Urinary bladder (tissue), 4 donors: ENCODE results near the gene CCDC12. TPM values are rescaled to one million over a fixed set of nuclear protein-coding genes. Genes with fewer than 3 reads are reported as not detected.

Experiments
- DNase-seq: peaks from one replicate; pipeline ENCODE4 v3.0.0-alpha.2; 2015; ENCODE audit errors: extremely low spot score
- H3K27ac ChIP-seq: one replicate; pipeline ENCODE4 v1.5.1; 2013; ENCODE audit warnings: low read depth, mild to moderate bottlenecking, moderate library complexity
- H3K36me3 ChIP-seq: one replicate; pipeline ENCODE4 v1.6.1; 2013; ENCODE audit warnings: mild to moderate bottlenecking, moderate library complexity; ENCODE audit not compliant: insufficient read depth
- H3K4me1 ChIP-seq: one replicate; pipeline ENCODE4 v1.6.1; 2013; ENCODE audit warnings: mild to moderate bottlenecking, moderate library complexity; ENCODE audit not compliant: insufficient read depth
- H3K4me3 ChIP-seq: one replicate; pipeline ENCODE4 v1.5.1; 2013; ENCODE audit warnings: low read depth, low read length
- WGBS: extraction: QIAGEN DNeasy Blood & Tissue Kit; methylation state at CpG from one replicate; pipeline ENCODE4 v1.1.7; 2013; 5-methylcytosine and 5-hydroxymethylcytosine counted together
- polyA plus RNA-seq: library from polyadenylated mRNA; stranded (reverse); fragments of 200-250 nt; gene quantifications from one replicate; pipeline ENCODE4 v1.2.3, GENCODE V29; 2013
- total RNA-seq: library from RNA; depleted of rRNA; stranded (reverse); fragments of >200 nt; gene quantifications from one replicate; pipeline ENCODE4 v1.2.3, GENCODE V29; 2014
- donor health status: healthy with polysubstance abuse.
- donor health status: healthy.

CCDC12 gene
- total and polyA plus RNA-seq, 2 donors, result 17.6 to 60.7 TPM

GRCh38 chr3:46902188-46902631 lies 74.3 kb downstream of the CCDC12 start:
- no peak overlapping the region for H3K27ac ChIP-seq
- H3K4me1 ChIP-seq, result no peaks in the 10 kb centered on the region
- no peaks in the 10 kb centered on the region for H3K36me3 ChIP-seq
- DNase-seq, result no peak
- WGBS, result 94% methylated on average over 15 of the region's 15 CpGs
- H3K4me3 ChIP-seq, result no peak overlapping the region

- no peak for DNase-seq
- no peaks in the 10 kb centered on the region for H3K4me1 ChIP-seq
Observed at GRCh38 chr3:46901591-46902187, 74.9 kb downstream of the CCDC12 start.

DNA sequence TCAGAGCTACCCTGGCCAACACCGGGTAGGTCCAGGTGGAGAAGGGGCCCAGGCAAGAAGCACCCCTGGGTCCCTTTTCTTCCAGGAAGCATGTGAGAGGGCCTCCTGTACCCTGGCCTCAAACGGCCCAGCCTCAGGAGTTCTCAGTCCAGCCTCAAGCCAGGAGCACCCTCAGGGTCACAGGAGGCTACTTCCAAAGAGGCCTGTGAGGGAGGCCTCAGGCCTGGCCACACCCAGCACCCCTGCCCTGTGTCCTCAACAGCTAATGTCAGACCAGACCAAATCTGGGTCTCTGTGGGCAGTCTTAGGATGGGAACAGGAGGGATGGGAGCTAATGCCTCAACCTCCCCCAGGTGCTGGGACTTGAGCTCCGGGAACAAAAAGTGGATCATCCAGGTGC lies 75.5 kb downstream of the CCDC12 start:
- Histone ChIP-seq H3K4me3 (no peak overlapping the region), H3K36me3 (no peaks in the 10 kb centered on the region), H3K4me1 (no peaks in the 10 kb centered on the region), H3K27ac (no peak overlapping the region)
- WGBS, result 82% methylated on average over 3 of the region's 3 CpGs
- DNase-seq, result no peak

More at GRCh38 chr3:46901591-46902187, 74.9 kb downstream of the CCDC12 start:
- 95% methylated on average over 17 of the region's 17 CpGs for WGBS
- Histone ChIP-seq H3K36me3 (no peaks in the 10 kb centered on the region), H3K4me3 (no peak overlapping the region), H3K27ac (no peak overlapping the region)

DNA sequence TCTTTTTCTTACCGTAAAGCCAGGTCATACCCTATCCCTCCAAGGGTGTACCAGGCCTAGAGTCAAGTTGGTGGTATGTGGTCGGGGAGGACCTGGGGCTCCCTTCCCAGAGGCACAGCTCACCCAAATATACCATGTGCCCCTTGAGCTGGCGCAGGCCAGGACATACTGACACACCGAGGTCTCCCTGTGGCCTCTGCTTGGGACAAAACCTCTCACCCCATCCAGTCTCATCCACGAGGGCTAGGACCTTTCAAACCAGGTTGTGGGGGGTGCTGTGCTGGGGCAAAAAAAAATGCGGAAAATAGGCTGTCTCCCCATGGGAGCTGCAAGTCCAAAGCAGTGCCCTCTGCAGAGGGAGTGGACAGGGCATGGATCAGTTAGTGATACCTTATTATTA lies 76.2 kb downstream of the CCDC12 start:
- Histone ChIP-seq H3K4me1 (no peaks in the 10 kb centered on the region), H3K27ac (no peak overlapping the region), H3K4me3 (no peak overlapping the region), H3K36me3 (no peaks in the 10 kb centered on the region)
- no peak for DNase-seq
- WGBS, result 92% methylated on average over 6 of the region's 6 CpGs

DNA sequence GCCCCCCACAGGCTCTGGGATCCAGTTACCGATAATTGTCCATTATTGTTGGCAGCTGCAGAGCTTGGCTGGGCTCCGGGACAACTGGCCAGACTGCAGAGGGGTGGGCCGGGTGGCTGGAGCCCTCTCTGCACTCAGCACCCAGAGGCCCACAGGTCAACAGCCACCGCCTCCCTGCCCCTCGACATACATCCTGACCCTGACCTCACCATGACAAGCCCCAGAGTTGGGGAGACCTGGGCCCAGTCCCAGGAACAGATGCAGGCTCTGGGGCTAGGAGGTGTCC lies 76.6 kb downstream of the CCDC12 start:
- WGBS, result 73% methylated on average over 5 of the region's 5 CpGs
- H3K4me3 ChIP-seq, result no peak overlapping the region
- H3K4me1 ChIP-seq, result no peaks in the 10 kb centered on the region
- no peak overlapping the region for H3K27ac ChIP-seq
- no peak for DNase-seq
- H3K36me3 ChIP-seq, result no peaks in the 10 kb centered on the region

GRCh38 chr3:46899151-46900006 lies 77.2 kb downstream of the CCDC12 start:
- Histone ChIP-seq H3K27ac (no peak overlapping the region), H3K4me1 (no peaks in the 10 kb centered on the region), H3K36me3 (no peaks in the 10 kb centered on the region), H3K4me3 (no peak overlapping the region)
- WGBS, result 85% methylated on average over 22 of the region's 22 CpGs
- DNase-seq, result no peak

DNA sequence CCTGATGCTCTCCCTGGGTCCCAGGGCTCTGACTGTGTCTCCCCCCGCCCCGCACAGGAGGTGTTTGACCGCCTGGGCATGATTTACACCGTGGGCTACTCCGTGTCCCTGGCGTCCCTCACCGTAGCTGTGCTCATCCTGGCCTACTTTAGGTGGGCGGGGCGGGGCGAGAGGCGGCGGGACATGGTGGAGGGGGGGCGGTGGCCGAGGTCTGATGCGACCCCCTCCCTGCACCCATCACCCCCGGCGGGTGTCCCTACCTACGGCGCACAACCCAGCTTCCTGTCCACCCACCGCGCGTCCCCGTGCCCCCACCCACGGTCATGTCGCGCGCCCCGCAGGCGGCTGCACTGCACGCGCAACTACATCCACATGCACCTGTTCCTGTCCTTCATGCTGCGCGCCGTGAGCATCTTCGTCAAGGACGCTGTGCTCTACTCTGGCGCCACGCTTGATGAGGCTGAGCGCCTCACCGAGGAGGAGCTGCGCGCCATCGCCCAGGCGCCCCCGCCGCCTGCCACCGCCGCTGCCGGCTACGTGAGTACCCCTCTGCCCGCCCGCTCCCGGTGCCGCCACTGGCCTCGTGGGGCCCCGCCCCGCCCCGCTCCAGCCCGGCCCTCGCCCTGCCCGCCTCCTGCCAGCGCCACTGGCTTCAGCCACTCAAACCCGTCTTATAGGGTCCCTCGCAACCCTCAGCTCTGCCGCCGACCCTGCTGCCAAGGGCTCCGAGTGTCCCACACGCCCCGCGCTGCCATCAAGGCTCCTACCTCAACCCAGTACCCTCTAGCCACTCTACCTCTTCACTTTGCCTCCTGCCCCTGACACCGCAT lies 78.0 kb downstream of the CCDC12 start:
- Histone ChIP-seq H3K36me3 (no peaks in the 10 kb centered on the region), H3K4me1 (no peaks in the 10 kb centered on the region), H3K4me3 (no peak overlapping the region), H3K27ac (no peak overlapping the region)
- DNase-seq, result no peak
- WGBS, result 17% methylated on average over 71 of the region's 71 CpGs

DNA sequence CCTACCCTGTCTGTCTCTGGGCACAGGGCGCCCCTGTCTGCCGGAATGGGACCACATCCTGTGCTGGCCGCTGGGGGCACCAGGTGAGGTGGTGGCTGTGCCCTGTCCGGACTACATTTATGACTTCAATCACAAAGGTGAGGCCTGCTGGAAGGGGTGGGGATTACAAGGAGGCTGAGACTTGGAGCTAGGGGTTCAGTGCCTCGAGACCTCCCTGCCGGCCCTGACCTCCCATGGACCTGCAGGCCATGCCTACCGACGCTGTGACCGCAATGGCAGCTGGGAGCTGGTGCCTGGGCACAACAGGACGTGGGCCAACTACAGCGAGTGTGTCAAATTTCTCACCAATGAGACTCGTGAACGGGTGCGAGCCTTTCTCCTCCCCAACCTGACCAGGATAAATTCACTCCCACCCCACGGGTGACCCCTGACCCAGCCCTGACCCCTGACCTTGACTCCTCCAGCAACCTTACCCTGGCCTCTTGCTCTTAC lies 78.7 kb downstream of the CCDC12 start:
- Histone ChIP-seq H3K27ac (no peak overlapping the region), H3K4me3 (no peak overlapping the region), H3K36me3 (no peaks in the 10 kb centered on the region), H3K4me1 (no peaks in the 10 kb centered on the region)
- no peak for DNase-seq
- WGBS, result 74% methylated on average over 15 of the region's 15 CpGs

DNA sequence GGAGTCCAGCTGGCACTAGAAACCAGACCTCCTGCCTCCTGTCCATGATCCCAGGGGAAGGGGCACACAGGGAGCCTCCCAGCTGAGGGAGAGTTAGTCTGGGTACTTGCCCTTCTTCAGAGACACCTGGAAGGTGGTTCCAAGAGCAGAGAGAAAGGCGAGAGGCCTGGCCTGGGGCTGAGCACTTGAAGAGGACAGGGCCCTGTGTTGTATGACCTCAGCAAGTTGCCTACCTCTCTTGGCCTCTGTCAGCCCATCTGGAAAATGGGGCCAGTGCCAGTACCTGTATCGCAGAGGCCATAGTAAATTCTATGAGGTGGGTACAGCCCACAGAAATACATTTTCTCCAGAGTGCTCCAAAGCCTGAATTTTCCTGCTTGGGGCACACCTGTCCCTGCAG lies 79.5 kb downstream of the CCDC12 start:
- Histone ChIP-seq H3K4me1 (no peaks in the 10 kb centered on the region), H3K27ac (no peak overlapping the region), H3K36me3 (no peaks in the 10 kb centered on the region), H3K4me3 (no peak overlapping the region)
- DNase-seq, result no peak
- WGBS, result 96% methylated on average over 2 of the region's 2 CpGs

DNA sequence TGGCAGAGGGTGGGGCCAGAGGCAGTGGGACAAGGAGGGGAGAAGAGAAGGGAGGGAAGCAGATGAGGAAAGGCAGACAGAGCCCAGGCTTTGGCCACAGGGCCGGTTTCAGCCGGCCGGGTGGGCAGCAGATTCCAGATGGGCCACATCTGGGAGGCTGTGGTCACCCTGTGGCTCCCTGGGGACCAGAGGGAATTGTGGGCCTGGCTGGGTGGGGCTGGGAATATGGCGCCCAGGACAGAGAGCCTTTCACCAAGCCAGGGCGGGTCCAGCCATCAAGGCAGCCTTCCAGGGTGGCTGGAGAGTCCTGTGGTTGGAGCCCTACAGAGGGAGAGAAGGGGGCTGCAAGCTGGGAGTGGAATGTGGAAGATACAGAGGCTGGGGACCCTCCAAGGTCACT lies 80.2 kb downstream of the CCDC12 start:
- 65% methylated on average over 5 of the region's 5 CpGs for WGBS
- H3K27ac ChIP-seq, result no peak overlapping the region
- no peak overlapping the region for H3K4me3 ChIP-seq
- H3K4me1 ChIP-seq, result no peaks in the 10 kb centered on the region
- no peak for DNase-seq
- no peaks in the 10 kb centered on the region for H3K36me3 ChIP-seq

GRCh38 chr3:46895761-46896160 lies 80.8 kb downstream of the CCDC12 start:
- Histone ChIP-seq H3K4me1 (no peaks in the 10 kb centered on the region), H3K4me3 (no peak overlapping the region), H3K36me3 (no peaks in the 10 kb centered on the region), H3K27ac (no peak overlapping the region)
- DNase-seq, result no peak
- 82% methylated on average over 4 of the region's 4 CpGs for WGBS

DNA sequence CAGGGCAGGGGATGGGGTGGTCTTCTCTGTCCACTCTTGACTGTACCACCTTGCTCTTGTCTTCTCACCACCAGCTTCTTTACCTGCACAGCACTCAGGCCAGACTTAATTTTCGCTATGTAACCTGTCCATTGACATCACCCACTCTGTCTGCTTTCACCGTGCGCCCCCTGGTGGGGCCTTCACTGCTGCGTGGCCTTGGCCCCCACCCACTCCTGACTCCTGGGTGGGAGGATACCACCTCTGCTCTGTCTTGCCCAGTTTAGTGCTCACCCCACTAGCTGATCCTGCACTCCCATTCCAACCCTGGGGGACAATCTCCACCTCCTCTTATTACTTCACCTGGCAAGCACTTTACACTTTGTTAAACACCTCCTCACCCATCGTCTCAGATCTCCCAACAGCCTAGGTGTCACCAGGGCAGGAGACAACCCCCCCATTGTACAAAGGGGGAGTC lies 81.3 kb downstream of the CCDC12 start:
- no peak overlapping the region for H3K27ac ChIP-seq
- H3K36me3 ChIP-seq, result no peaks in the 10 kb centered on the region
- no peak overlapping the region for H3K4me3 ChIP-seq
- WGBS, result 23% methylated on average over 5 of the region's 5 CpGs
- H3K4me1 ChIP-seq, result no peaks in the 10 kb centered on the region
- DNase-seq, result no peak

DNA sequence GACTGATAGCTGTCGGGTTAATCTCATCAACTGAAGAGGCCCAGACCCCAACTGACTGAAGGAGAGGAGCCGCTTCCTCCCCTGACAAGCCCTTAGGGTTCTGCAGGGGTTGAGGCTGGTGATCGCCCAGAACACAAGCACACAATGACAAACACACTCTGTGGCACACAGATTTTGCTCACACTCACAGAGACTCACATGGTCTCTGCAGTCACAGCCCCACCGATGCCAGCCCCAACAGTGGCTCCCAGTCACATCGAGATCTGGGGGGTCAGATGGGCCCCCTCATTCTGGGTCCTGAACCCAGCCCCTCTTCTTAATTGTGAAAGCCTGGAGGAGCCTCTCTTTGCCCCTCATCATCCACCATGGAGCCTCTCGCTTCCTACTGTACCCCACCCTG lies 82.3 kb downstream of the CCDC12 start:
- Histone ChIP-seq H3K4me1 (no peaks in the 10 kb centered on the region), H3K27ac (no peak overlapping the region), H3K36me3 (no peaks in the 10 kb centered on the region), H3K4me3 (no peak overlapping the region)
- WGBS, result 93% methylated on average over 6 of the region's 6 CpGs
- no peak for DNase-seq
